NB4 (cell line): ENCODE measurements around the gene RBM19.

Source experiments
- DNase-seq: peaks from one replicate; pipeline ENCODE4 v3.0.0; 2010; ENCODE audit warnings: low read depth
- H3K4me3 ChIP-seq: one replicate; pipeline ENCODE4 v1.5.1; 2011; ENCODE audit warnings: mild to moderate bottlenecking, low read depth, low read length, moderate library complexity
- MYC ChIP-seq: IDR thresholded peaks from 2 replicates; pipeline ENCODE4 v1.6.1; 2011; ENCODE audit warnings: low read depth, low read length
- POLR2A ChIP-seq: IDR thresholded peaks from 2 replicates; pipeline ENCODE4 v1.6.1; 2011; ENCODE audit warnings: mild to moderate bottlenecking; ENCODE audit not compliant: insufficient read length; ENCODE audit errors: extremely low read depth
- TF ChIP-seq, protein P1 (sequence below): IDR thresholded peaks from one replicate; pipeline ENCODE4 v1.5.1; 2012; ENCODE audit warnings: low read depth, low read length
- TF ChIP-seq, protein P2 (sequence below): IDR thresholded peaks from 2 replicates; pipeline ENCODE4 v1.6.1; 2011; ENCODE audit warnings: low read depth, low read length

Gene RBM19

DNA sequence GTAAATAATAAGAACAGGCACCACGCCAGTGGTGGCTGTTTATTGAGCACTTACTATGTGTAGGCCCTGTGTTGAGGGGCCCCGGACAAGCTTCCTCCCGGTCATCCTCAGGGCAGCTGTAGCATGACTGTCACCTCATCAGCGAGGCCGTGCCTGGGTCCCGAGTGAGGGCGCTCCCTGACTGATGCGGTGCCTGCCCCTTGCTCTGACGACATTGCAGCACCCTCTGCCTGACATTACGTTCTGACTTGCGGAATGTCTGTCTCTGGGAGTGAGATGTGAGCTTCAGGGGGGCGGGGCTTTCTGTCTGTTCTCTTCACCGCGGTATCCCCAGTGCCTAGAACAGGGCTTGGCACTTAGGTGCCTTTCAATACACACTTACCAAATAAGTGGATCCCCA, 167.6 kb downstream of the RBM19 start:
- TF ChIP-seq, protein P1, sequence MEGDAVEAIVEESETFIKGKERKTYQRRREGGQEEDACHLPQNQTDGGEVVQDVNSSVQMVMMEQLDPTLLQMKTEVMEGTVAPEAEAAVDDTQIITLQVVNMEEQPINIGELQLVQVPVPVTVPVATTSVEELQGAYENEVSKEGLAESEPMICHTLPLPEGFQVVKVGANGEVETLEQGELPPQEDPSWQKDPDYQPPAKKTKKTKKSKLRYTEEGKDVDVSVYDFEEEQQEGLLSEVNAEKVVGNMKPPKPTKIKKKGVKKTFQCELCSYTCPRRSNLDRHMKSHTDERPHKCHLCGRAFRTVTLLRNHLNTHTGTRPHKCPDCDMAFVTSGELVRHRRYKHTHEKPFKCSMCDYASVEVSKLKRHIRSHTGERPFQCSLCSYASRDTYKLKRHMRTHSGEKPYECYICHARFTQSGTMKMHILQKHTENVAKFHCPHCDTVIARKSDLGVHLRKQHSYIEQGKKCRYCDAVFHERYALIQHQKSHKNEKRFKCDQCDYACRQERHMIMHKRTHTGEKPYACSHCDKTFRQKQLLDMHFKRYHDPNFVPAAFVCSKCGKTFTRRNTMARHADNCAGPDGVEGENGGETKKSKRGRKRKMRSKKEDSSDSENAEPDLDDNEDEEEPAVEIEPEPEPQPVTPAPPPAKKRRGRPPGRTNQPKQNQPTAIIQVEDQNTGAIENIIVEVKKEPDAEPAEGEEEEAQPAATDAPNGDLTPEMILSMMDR: no peak
- TF ChIP-seq MYC (no peak), POLR2A (no peak)
- TF ChIP-seq, protein P2, sequence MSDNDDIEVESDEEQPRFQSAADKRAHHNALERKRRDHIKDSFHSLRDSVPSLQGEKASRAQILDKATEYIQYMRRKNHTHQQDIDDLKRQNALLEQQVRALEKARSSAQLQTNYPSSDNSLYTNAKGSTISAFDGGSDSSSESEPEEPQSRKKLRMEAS: no peak
- DNase-seq: no peak
- no peak overlapping the region for H3K4me3 ChIP-seq

GRCh38 chr12:113797535-113797868, 168.6 kb downstream of the RBM19 start:
- DNase-seq: no peak
- TF ChIP-seq POLR2A (no peak), MYC (no peak)
- TF ChIP-seq, protein P1: no peak
- TF ChIP-seq, protein P2: no peak
- no peak overlapping the region for H3K4me3 ChIP-seq

GRCh38 chr12:113796852-113797534, 169.1 kb downstream of the RBM19 start:
- no peak for DNase-seq
- H3K4me3 ChIP-seq: no peak overlapping the region
- TF ChIP-seq, protein P2: no peak
- TF ChIP-seq POLR2A (no peak), MYC (no peak)
- TF ChIP-seq, protein P1: no peak

DNA sequence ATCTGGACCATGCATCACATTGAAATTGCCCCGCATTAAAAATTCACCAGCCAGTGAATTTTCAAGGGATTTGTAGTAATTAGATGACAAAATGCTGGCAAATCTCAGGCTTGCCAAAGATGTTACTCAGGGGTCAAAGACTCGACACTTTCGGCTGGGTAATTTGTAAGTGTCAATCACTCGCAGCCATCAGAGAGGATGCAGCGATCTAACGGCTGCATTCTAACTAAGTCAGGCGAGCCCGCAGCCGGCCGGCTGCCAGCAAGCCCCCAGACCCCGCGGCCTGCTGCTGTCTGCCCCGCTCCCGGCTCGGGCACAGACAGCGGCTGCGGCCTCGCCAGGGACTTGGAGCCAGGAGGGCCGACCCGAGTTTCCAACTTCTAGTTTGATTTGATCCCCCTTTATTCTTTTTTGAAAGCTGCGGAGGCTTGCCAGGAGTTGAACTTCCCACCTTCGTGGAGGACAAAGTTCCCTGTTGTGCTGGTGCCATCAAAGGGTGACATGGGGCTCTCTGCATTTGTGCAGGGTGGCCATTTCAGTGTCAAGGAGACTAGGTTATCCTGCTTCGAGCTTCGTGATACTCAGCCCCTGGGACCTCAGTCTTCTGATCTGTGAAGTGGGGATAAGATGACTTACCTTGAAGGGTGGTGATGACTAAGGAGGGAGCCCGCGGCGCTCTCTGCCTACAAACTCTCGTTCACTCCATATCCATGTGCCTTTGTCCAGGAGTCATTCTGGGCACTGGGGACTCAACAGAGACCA, 169.9 kb downstream of the RBM19 start:
- H3K4me3 ChIP-seq: no peak overlapping the region
- DNase-seq: no peak
- no peak for TF ChIP-seq POLR2A
- TF ChIP-seq, protein P1: no peak
- TF ChIP-seq, protein P2: no peak
- TF ChIP-seq MYC: no peak

- no peak overlapping the region for H3K4me3 ChIP-seq
- no peak for DNase-seq
- TF ChIP-seq, protein P1: no peak
- TF ChIP-seq, protein P2: no peak
- TF ChIP-seq POLR2A (no peak), MYC (no peak)
Observed at GRCh38 chr12:113795445-113795844, 170.7 kb downstream of the RBM19 start.
